ENCODE measurements around the gene TMC7.

TMC7 gene

GRCh38 chr16:19071811-19072777, 88.4 kb downstream of the TMC7 start:
- H3K27ac ChIP-seq: no peak overlapping the region
- TF ChIP-seq CTCF (conservative IDR thresholded peaks at IDR 0.05; ENCODE audit: low read depth): peak; percentile 81
- POLR2A ChIA-PET (ENCODE audit: low non-redundant PET): no interaction called here
- CTCF ChIA-PET: interaction anchor here (0.7 to 1.7 kb wide), 2 partner anchors 89 to 395 kb away, joined by 3 to 7 read pairs; partner anchors contain the start of gene TMC7
- peak; percentile 42 for DNase-seq (ENCODE audit: low spot score)

- no peak for DNase-seq (ENCODE audit: low spot score)
- CTCF ChIA-PET: interaction anchor here (0.6 to 1.7 kb wide), 3 partner anchors 13 to 189 kb away, joined by 4 to 6 read pairs (median 6); partner anchors contain the start of gene TMC7
- no peak for TF ChIP-seq CTCF (conservative IDR thresholded peaks at IDR 0.05; ENCODE audit: low read depth)
- no peak overlapping the region for H3K27ac ChIP-seq
- POLR2A ChIA-PET (ENCODE audit: low non-redundant PET): no interaction called here
Observed at GRCh38 chr16:19073344-19073743, 89.6 kb downstream of the TMC7 start.

GRCh38 chr16:19073863-19074262, 90.1 kb downstream of the TMC7 start:
- TF ChIP-seq CTCF (conservative IDR thresholded peaks at IDR 0.05; ENCODE audit: low read depth): no peak
- no peak for DNase-seq (ENCODE audit: low spot score)
- ChIA-PET POLR2A (ENCODE audit: low non-redundant PET) (no interaction called here), CTCF (interaction anchor here (0.6 to 1.7 kb wide), 2 partner anchors 12 to 100 kb away, joined by 3 to 6 read pairs; no protein-coding TSS in a partner anchor)
- no peak overlapping the region for H3K27ac ChIP-seq

- POLR2A ChIA-PET (ENCODE audit: low non-redundant PET): no interaction called here
Observed at GRCh38 chr16:19075511-19075910, 91.8 kb downstream of the TMC7 start.

GRCh38 chr16:19077879-19078278, 94.1 kb downstream of the TMC7 start:
- no peak overlapping the region for H3K27ac ChIP-seq
- TF ChIP-seq CTCF (conservative IDR thresholded peaks at IDR 0.05; ENCODE audit: low read depth): no peak
- no peak for DNase-seq (ENCODE audit: low spot score)
- ChIA-PET POLR2A (ENCODE audit: low non-redundant PET) (no interaction called here), CTCF (interaction anchor here (1.3 kb wide), 1 partner anchor 8 kb away, joined by 5 read pairs; no protein-coding TSS in a partner anchor)

More at GRCh38 chr16:19075511-19075910, 91.8 kb downstream of the TMC7 start:
- TF ChIP-seq CTCF (conservative IDR thresholded peaks at IDR 0.05; ENCODE audit: low read depth): no peak
- DNase-seq (ENCODE audit: low spot score): no peak
- CTCF ChIA-PET: no interaction called here
- no peak overlapping the region for H3K27ac ChIP-seq

- CTCF ChIA-PET: no interaction called here
- no peak overlapping the region for H3K27ac ChIP-seq
- POLR2A ChIA-PET (ENCODE audit: low non-redundant PET): no interaction called here
- DNase-seq (ENCODE audit: low spot score): no peak
- TF ChIP-seq CTCF (conservative IDR thresholded peaks at IDR 0.05; ENCODE audit: low read depth): no peak
Observed at GRCh38 chr16:19083670-19084069, 99.9 kb downstream of the TMC7 start.
